ENCODE results near the gene PEX1. TPM values are rescaled to one million over a fixed set of nuclear protein-coding genes. Genes with fewer than 3 reads are reported as not detected.

Gene PEX1
- total and polyA plus RNA-seq, 2 experiments from 2014 or later = 22.5 to 25.4 TPM

- no peaks in the 10 kb centered on the region for H3K27me3 ChIP-seq (ENCODE audit: insufficient read depth)
- H3K9me3 Mint-ChIP-seq = peaks cover 23% of the 10 kb centered on the region
- H3K4me1 Mint-ChIP-seq = no peaks in the 10 kb centered on the region; the same call in 2 of the 3 replicates
- H3K4me2 ChIP-seq = no peak overlapping the region
- H3K36me3 Mint-ChIP-seq (ENCODE audit: low read depth) = peaks cover 20% of the 10 kb centered on the region
- H3K9me2 ChIP-seq (ENCODE audit: insufficient read depth) = no peaks in the 10 kb centered on the region
- no peak overlapping the region for H3K27ac Mint-ChIP-seq
- H3K4me3 Mint-ChIP-seq = no peak overlapping the region
- no peaks in the 10 kb centered on the region for H3K4me1 ChIP-seq (ENCODE audit: insufficient read depth)
- ATAC-seq (no peak), DNase-seq (ENCODE audit: low spot score) (no peak)
- H3K36me3 ChIP-seq (ENCODE audit: insufficient read depth) = no peaks in the 10 kb centered on the region
- no peak overlapping the region for H2AFZ ChIP-seq
- H4K20me1 ChIP-seq (replicated peaks; ENCODE audit: insufficient read depth) = no peaks in the 10 kb centered on the region
- no peaks in the 10 kb centered on the region for H3F3A ChIP-seq (replicated peaks; ENCODE audit: low read depth)
- no peaks in the 10 kb centered on the region for H3K79me2 ChIP-seq (replicated peaks; ENCODE audit: insufficient read depth)
- no peak for TF ChIP-seq ZNF331 (CRISPR knock-in tag; IDR thresholded peaks at IDR 0.05; ENCODE audit: low read depth)
- H3K27ac ChIP-seq (ENCODE audit: low read depth) = no peak overlapping the region
- no peak overlapping the region for H3K4me3 ChIP-seq
- H3K27me3 Mint-ChIP-seq (ENCODE audit: insufficient read depth, low read depth, poor library complexity) = no peaks in the 10 kb centered on the region
Observed at GRCh38 chr7:92466682-92467081, 61.6 kb downstream of the PEX1 start.

GRCh38 chr7:92464515-92464914 is 63.8 kb downstream of the PEX1 start:
- H4K20me1 ChIP-seq (replicated peaks; ENCODE audit: insufficient read depth) = no peaks in the 10 kb centered on the region
- no peaks in the 10 kb centered on the region; the same call in 1 of the 2 replicates for H3F3A ChIP-seq (replicated peaks; ENCODE audit: low read depth)
- H2AFZ ChIP-seq = no peak overlapping the region
- no peaks in the 10 kb centered on the region for H3K27me3 ChIP-seq (ENCODE audit: insufficient read depth)
- no peaks in the 10 kb centered on the region for H3K79me2 ChIP-seq (replicated peaks; ENCODE audit: insufficient read depth)
- H3K9me2 ChIP-seq (ENCODE audit: insufficient read depth) = no peaks in the 10 kb centered on the region
- H3K4me1 ChIP-seq (ENCODE audit: insufficient read depth) = no peaks in the 10 kb centered on the region
- H3K4me3 ChIP-seq = no peak overlapping the region
- DNase-seq (ENCODE audit: low spot score) (no peak), ATAC-seq (no peak)
- no peaks in the 10 kb centered on the region; the same call in 2 of the 3 replicates for H3K4me1 Mint-ChIP-seq
- H3K27ac Mint-ChIP-seq = no peak overlapping the region
- H3K36me3 Mint-ChIP-seq (ENCODE audit: low read depth) = peaks cover 20% of the 10 kb centered on the region
- no peak overlapping the region for H3K27ac ChIP-seq (ENCODE audit: low read depth)
- no peak overlapping the region for H3K4me2 ChIP-seq
- peaks cover 22% of the 10 kb centered on the region for H3K9me3 Mint-ChIP-seq
- no peaks in the 10 kb centered on the region for H3K27me3 Mint-ChIP-seq (ENCODE audit: insufficient read depth, low read depth, poor library complexity)
- H3K4me3 Mint-ChIP-seq = no peak overlapping the region
- no peaks in the 10 kb centered on the region for H3K36me3 ChIP-seq (ENCODE audit: insufficient read depth)
- TF ChIP-seq ZNF114 (CRISPR knock-in tag; IDR thresholded peaks at IDR 0.05) (no peak), ZNF331 (CRISPR knock-in tag; IDR thresholded peaks at IDR 0.05; ENCODE audit: low read depth) (no peak), EZH2 (IDR thresholded peaks at IDR 0.05; ENCODE audit: low read depth, unreplicated experiment) (no peak), NANOG (IDR thresholded peaks at IDR 0.05; ENCODE audit: borderline replicate concordance) (no peak), REST (IDR thresholded peaks at IDR 0.05; ENCODE audit: unreplicated experiment) (no peak), POLR2AphosphoS5 (IDR thresholded peaks at IDR 0.05; ENCODE audit: low read depth) (no peak), ZNF462 (CRISPR knock-in tag; IDR thresholded peaks at IDR 0.05) (no peak), JUNB (IDR thresholded peaks at IDR 0.05; ENCODE audit: unreplicated experiment) (no peak)
- TF ChIP-seq, protein P1, sequence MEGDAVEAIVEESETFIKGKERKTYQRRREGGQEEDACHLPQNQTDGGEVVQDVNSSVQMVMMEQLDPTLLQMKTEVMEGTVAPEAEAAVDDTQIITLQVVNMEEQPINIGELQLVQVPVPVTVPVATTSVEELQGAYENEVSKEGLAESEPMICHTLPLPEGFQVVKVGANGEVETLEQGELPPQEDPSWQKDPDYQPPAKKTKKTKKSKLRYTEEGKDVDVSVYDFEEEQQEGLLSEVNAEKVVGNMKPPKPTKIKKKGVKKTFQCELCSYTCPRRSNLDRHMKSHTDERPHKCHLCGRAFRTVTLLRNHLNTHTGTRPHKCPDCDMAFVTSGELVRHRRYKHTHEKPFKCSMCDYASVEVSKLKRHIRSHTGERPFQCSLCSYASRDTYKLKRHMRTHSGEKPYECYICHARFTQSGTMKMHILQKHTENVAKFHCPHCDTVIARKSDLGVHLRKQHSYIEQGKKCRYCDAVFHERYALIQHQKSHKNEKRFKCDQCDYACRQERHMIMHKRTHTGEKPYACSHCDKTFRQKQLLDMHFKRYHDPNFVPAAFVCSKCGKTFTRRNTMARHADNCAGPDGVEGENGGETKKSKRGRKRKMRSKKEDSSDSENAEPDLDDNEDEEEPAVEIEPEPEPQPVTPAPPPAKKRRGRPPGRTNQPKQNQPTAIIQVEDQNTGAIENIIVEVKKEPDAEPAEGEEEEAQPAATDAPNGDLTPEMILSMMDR (conservative IDR thresholded peaks at IDR 0.05; ENCODE audit: low read depth in 2 of 2) = no peak
- TF ChIP-seq, protein P2, sequence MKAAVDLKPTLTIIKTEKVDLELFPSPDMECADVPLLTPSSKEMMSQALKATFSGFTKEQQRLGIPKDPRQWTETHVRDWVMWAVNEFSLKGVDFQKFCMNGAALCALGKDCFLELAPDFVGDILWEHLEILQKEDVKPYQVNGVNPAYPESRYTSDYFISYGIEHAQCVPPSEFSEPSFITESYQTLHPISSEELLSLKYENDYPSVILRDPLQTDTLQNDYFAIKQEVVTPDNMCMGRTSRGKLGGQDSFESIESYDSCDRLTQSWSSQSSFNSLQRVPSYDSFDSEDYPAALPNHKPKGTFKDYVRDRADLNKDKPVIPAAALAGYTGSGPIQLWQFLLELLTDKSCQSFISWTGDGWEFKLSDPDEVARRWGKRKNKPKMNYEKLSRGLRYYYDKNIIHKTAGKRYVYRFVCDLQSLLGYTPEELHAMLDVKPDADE (IDR thresholded peaks at IDR 0.05) = no peak

All from GM23338 (cell line).